GM19193 (cell line): ENCODE data around the gene KLHL12.
A peak's percentile ranks its signal among the peaks of the same experiment; 100 is the strongest.

Experiments
- POLR2A ChIP-seq: IDR thresholded peaks from 4 replicates; pipeline ENCODE4 v1.6.1; 2011; ENCODE audit not compliant: insufficient read depth, insufficient read length; ENCODE audit errors: extremely low read depth

KLHL12 gene

GRCh38 chr1:202862679-202863560 is 64.1 kb downstream of the KLHL12 start:
- no peak for TF ChIP-seq POLR2A

GRCh38 chr1:202861420-202862132 is 65.5 kb downstream of the KLHL12 start:
- TF ChIP-seq POLR2A: peak; percentile 20

- no peak for TF ChIP-seq POLR2A
Observed at GRCh38 chr1:202860744-202861419, 66.2 kb downstream of the KLHL12 start.

GRCh38 chr1:202858789-202859414 is 68.1 kb downstream of the KLHL12 start:
- no peak for TF ChIP-seq POLR2A

GRCh38 chr1:202858331-202858730 is 68.7 kb downstream of the KLHL12 start:
- no peak for TF ChIP-seq POLR2A

GRCh38 chr1:202857136-202857610 is 69.9 kb downstream of the KLHL12 start:
- no peak for TF ChIP-seq POLR2A

GRCh38 chr1:202856014-202856413 is 71.0 kb downstream of the KLHL12 start:
- TF ChIP-seq POLR2A: no peak

GRCh38 chr1:202854787-202855186 is 72.2 kb downstream of the KLHL12 start:
- no peak for TF ChIP-seq POLR2A

GRCh38 chr1:202852163-202852904 is 74.7 kb downstream of the KLHL12 start:
- no peak for TF ChIP-seq POLR2A

GRCh38 chr1:202850593-202851362 is 76.3 kb downstream of the KLHL12 start:
- TF ChIP-seq POLR2A: no peak

- no peak for TF ChIP-seq POLR2A
Observed at GRCh38 chr1:202848191-202848542, 78.9 kb downstream of the KLHL12 start.

- TF ChIP-seq POLR2A: no peak
Observed at GRCh38 chr1:202844935-202845334, 82.1 kb downstream of the KLHL12 start.

GRCh38 chr1:202844259-202844658 is 82.8 kb downstream of the KLHL12 start:
- no peak for TF ChIP-seq POLR2A

- TF ChIP-seq POLR2A: no peak
Observed at GRCh38 chr1:202843081-202843480, 84.0 kb downstream of the KLHL12 start.
